GM18519 (cell line): Measurements from ENCODE around the gene FIBP.
A peak's percentile ranks its signal among the peaks of the same experiment; 100 is the strongest.
"Not testable (repeated sequence)": the region's sequence is repeated elsewhere in the genome, so short reads cannot be mapped to it uniquely, and the experiment has no call there.

Experiments used
- ATAC-seq: cut with Tn5 transposase; IDR thresholded peaks from one replicate; pipeline ENCODE4 v1.9.1; 2021; ENCODE audit warnings: mild to moderate bottlenecking, moderate library complexity; ENCODE audit not compliant: unreplicated experiment, low FRiP score

The FIBP gene

DNA sequence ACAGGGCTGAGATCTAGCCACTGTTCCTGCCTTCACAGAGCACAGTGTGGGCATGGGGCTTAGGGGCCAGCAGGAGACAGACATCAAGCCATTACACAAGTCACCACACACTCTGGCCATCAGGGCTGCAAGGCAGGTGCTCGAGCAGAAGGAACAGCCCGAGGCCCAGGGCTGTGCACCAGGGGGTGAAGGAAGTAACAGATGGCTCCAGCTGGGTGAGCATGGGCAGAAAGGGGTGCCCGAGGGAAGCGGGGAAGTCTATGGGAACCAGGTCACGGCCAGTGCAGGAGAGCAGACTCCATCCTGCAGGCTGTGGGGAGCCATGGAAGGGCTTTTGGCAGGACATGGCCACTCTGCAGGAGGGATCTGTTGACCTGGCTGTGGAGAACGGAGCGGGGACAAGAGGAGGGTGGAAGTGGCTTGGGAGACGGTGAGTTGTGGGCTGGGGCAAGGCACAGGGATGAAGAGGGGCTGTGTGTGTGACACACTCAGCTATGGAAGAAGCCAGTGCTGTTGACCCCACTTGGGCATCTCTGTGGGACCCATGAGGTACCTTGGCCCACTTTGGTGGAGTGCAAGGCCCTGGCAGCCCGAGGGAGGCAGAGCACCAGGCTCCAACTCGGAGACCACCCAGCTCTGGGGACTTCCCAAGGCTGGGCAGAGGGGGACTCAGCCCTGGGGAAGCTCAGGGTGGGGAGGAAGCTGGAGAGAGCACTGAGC, 27.0 kb upstream of the FIBP start:
- ATAC-seq, result no peak

GRCh38 chr11:65912845-65913244, 24.6 kb upstream of the FIBP start:
- ATAC-seq, result no peak

GRCh38 chr11:65911682-65912568, 23.7 kb upstream of the FIBP start:
- ATAC-seq, result no peak

GRCh38 chr11:65907878-65908277, 19.6 kb upstream of the FIBP start:
- no peak for ATAC-seq

DNA sequence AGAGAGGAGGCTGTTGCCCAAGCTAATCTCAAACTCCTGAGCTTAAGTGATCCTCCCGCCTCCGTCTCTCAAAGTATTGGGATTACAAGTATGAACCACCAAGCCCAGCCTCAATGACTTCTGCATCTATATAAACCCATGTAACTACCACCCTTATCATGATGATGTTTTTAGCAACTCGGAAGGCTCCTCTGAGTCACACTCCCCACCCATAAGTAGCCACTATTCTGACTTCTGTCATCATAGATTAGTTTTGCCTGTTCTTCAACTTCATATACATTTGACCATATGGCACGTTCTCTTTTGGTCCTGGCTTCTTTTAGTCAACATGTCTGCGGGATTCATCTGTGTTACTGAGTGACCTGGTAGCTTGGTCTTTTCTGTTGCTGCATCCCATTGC, 18.3 kb upstream of the FIBP start:
- ATAC-seq, result no peak

DNA sequence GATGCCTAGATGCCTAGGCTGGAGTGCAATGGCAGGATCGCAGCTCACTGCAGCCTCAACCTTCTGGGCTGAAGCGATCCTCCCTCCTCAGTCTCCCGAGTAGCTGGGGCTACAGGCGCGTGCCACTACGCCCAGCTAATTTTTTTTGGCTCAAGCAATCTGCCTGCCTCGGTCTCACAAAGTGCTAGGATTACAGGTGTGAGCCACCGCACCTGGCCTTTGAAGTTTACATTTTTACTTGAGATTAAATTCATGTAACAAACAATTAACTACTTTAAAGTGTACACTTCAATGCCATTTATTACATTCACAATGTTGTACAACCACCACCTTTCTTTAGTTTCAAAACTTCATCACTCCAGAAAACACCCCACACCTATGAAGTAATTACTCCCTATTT, 15.4 kb upstream of the FIBP start:
- no peak for ATAC-seq

GRCh38 chr11:65903068-65903481, 14.8 kb upstream of the FIBP start:
- no peak for ATAC-seq

DNA sequence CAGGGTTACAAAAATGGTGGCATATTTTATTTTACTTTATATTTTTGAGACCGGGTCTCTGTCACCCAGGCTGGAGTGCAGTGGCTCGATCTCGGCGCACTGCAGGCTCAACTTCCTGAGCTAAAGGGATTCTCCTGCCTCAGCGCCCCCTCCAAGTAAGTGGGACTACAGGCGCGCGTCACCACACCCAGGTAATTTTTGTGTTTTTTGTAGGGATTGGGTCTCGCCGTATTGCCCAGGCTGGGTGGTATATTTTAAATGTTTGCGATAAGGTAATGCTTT, 12.6 kb upstream of the FIBP start:
- ATAC-seq, result no peak

DNA sequence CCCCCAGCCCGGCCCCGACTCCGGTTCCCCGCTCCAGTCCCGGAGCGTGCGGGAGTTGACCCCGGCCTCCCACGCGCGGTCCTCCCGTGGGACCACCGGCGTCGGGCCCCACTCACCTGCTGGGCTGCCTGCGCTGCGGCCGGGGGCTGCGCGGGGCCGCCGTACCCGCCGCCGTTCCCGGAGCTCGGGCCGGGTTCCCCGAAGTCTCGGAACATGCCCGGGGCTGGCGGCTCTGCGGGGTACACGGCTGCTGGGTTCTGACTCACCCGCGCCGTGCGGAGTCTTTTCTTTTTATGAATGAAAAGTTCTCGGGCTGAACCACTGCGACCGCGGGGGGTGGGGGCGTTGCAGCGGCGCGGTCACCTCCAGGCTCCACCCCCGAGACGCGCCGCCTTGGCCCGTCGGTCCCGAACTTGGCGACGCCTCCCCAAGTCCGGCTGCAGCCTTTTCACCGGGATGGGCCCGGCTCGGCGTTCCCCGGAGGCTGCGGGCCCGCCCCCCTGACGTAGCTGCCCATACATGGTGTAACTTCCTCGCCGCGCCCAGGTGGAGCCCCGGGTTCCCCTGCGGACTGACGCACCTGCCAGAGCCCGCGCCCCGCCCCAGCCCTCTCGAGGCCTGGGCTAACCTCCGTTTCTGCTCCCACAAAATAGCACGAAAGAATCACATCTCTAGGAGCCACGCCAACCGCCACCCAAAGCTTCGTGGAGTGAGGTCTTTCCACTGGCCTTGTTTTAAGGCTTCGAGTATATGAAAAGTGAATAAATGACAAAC, 12.0 kb upstream of the FIBP start, which contains the start of gene FOSL1:
TSS of gene FOSL1 (minus strand) at position 264 of the 774 bp plus-strand sequence. CDS start at position 215, 49 bp downstream.
- peak; percentile 46 for ATAC-seq

GRCh38 chr11:65899356-65900124, 11.3 kb upstream of the FIBP start:
- ATAC-seq, result no peak

GRCh38 chr11:65898656-65899355, 10.5 kb upstream of the FIBP start:
- ATAC-seq, result no peak

DNA sequence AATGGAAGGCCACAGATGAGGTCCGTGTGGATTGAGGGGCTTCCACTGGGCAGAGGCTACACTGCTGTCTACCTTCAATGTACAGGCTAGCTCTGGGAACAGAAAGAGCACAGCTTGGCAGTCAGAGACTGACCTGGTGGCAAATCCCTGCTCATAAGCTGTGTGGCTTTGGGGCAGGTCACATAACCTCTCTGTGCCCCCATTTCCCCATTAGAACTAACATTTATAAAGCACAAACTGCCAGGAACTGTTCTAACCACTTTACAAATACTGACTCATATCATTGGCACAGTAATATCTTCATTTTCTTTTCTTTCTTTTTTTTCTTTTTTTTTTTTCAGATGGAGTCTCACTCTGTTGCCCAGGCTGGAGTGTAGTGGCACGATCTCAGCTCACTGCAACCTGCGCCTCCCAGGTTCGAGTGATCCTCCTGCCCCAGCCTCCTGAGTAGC, 8.8 kb upstream of the FIBP start:
- ATAC-seq, result no peak

DNA sequence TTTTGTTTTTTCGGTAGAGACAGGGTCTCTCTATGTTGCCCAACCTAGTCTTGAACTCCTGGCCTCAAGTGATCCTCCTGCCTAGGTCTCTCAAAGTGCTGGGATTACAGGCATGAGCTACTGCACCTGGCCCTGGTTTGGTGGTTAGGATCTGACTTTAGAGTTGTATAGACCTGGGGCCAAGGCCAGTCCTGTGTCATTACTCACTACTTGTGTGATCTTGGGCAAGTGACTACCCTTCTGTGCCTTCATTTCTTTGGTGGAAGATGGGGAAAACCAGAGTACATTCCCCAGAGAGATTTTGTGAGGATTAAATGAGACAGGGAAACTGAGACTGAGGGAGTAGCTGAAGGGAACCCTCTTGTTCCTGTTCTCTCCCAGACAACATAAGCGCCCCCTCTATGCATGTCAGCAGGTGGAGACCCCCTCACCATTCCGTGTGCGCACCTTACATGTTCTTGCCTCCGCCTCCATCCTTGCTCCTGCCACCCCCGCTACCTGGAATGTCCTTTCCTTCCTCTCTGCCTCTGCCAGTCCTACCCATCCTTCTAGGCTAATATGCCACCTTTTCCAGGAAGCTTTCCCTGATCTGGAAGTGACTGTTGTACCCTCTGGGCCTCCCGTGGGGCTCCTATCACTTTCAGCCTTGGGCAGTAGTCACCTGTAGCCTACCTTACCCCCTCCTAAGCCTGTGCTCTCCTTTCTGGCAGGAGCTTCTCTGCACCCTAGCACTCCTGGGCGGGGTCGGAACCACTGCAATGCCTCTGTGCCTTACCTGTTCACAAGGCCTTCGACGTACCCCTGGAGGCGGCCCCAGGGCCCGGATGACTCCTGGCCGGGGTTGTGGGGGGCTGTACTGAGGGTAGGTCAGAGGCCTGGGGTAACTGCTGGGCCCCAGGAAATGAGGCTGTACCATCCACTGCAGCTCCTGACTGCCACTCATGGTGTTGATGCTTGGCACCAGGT, 8.0 kb upstream of the FIBP start:
- ATAC-seq, result no peak

DNA sequence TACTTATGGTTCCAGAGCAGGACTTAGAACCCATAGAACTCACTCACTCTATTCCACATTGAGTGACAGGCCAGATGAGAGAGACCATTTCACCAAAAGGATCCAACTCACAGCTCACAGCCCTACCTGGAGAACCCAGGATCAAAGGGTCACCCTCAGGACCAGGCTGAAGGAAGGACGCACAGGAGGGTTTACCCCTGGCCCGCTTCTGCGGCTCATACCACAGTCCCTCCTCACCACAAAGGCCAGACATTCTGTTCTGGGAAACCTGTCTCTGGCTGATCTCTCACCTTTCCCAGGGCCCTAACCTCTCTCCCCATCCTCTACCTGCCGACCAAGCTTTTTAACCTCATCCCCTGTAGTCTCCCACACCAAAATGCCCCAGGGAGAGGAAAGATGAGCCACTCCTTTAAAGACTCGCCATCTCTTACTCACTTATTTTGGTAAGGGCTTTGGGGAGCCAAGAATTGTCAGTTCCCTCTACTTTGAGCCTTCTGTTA, 7.3 kb upstream of the FIBP start:
- no peak for ATAC-seq

DNA sequence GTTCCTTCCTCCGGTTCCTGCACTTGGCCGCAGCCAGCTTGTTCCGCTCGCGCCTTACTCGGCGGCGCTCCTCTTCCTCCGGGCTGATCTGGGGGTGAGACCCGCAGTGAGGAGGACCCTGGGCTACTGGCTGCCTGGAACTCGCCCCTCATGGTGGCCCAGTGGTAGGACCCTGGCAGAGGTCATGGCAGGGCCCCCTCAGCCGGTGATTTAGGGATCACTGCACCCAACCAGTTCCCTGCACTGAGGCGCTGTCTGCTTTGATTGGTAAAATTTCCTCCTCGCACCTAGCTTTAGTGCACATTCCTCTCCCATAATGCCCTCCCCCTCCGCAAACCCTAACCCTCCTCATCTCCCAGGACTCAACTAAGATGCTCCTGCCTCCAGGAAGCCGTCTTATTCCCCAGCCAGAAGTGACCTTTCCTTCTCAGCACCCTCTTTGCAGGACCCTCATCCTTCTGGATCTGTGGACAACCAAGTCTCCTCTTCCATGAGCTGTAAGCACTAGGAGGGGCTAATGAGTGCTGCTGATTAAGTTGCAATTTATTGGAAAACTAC, 5.8 kb upstream of the FIBP start:
- no peak for ATAC-seq

GRCh38 chr11:65892661-65893317, 4.5 kb upstream of the FIBP start:
- no peak for ATAC-seq

DNA sequence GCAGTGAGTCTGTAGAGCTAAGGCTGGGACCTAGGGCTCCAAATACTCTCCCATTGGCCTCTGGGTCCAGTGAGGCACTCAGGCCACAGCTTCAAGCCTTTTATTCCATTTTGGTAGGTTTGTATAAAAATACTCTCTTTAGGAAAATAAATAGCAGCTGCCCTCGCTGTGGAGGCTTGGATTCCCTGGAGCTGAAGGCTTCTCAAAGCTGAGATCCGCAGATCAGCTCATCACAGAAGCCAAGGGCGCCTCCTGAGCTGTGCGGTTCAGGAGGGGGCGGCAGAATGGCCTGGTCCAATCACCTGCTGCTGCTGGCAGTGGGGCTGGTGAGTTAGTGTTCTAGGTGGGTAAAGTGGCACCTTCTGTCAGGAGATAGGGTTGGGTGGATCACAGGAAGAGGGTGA, 3.9 kb upstream of the FIBP start:
- ATAC-seq, result not testable (repeated sequence)
